GM18868 (cell line): ENCODE data around the gene SSR2.
"Not testable (repeated sequence)": the region's sequence is repeated elsewhere in the genome, so short reads cannot be mapped to it uniquely, and the experiment has no call there.

Experiments used
- ATAC-seq: cut with Tn5 transposase; IDR thresholded peaks from one replicate; pipeline ENCODE4 v1.9.1; 2021; ENCODE audit warnings: mild to moderate bottlenecking, moderate library complexity; ENCODE audit not compliant: unreplicated experiment

The SSR2 gene

DNA sequence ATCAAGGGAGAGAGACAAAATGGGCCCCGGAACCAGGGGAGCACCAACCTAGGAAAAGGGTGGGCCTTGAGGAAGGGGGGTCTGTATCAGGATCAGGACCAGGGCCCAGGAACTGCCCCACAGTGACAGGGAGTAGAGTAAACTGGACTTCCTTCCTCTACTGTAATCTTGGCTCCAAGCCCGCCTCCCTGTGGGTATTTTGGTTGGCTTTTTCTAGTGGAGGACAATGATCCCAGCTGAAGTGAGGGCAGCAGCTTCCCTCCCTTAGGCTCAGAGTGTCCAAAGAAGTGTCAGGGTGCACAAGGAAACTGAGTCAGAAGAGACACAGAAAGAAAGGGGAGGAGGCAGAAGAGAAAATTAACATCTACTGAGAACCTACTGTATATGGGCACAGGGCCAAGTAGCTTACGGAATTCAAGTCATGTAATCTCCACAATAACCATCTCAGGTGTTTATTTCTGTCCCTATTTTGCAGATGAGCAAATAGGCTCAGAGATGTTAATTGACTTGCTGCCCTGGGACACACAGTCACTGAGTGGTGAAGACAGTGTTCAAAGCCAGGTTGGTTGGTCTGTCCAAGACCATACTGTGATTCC is 28.0 kb upstream of the SSR2 start:
- no peak for ATAC-seq

- ATAC-seq, result no peak
Observed at GRCh38 chr1:156045076-156045475, 24.3 kb upstream of the SSR2 start.

- ATAC-seq, result no peak
Observed at GRCh38 chr1:156042828-156043227, 22.1 kb upstream of the SSR2 start.

GRCh38 chr1:156034991-156035390 is 14.2 kb upstream of the SSR2 start:
- ATAC-seq, result not testable (repeated sequence)

DNA sequence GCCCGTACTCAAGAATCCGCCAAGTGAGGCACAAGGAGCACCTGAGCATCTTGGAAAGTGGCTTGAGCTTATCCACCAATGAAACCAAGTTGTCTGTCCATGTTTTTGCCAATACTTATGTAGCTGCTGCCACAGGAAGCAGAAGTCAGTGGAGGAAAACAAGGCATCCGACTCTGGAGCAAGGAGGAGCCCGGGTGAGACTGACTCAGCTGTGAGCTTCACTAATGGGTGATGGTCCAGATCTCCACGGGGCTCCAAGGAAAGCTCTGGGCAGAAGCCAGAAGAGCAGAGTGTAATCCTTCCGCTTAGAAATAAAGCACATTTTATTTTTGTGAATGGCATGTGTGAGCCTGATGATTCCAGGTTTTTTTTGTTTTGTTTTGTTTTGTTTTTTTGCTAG is 12.3 kb upstream of the SSR2 start:
- ATAC-seq, result no peak

- no peak for ATAC-seq
Observed at GRCh38 chr1:156026588-156026987, 5.8 kb upstream of the SSR2 start.

- ATAC-seq, result no peak
Observed at GRCh38 chr1:156025876-156026275, 5.1 kb upstream of the SSR2 start.

- no peak for ATAC-seq
Observed at GRCh38 chr1:156024801-156025200, 4.0 kb upstream of the SSR2 start.

DNA sequence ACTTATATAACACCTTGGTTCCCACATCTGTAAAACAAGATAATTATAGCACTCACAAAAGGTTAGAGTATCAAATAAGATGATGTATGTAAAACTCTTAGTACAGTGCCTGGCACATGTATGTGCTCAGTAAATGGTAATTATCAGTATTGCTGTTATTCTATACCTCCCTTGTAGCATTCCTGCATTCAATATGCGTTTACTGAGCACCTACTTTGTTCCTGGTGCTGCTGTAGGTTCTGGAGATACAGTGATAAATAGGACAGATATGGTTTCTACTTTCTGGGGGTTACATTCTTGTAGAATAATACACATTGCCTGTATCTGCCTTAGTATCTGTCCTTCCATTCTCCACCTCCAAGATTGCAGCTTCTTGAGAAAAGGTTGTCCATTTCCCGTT is 1.2 kb upstream of the SSR2 start:
- ATAC-seq, result no peak

GRCh38 chr1:156021093-156021428 is 310 bp upstream of the SSR2 start:
- ATAC-seq, result no peak

GRCh38 chr1:156019946-156020292 is 832 bp downstream of the SSR2 start:
- ATAC-seq, result no peak

DNA sequence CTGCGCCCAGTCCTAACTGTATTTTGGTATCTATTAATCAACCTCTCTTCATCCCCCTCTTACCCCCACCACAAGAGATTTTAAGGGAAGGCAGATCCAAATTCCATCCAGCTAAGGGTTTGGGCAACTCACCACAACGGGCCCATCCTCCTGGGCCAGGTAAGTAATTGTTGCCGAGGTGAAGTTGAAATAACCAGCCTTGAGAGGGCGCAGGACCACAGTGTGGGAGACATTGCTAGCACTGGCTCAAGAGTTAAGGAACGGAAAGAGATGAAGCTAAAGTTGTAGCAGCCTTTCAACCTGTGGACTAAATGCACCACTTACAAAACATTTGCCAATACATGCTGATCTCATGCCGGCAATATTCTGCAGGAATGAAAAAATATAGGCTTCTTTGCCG is 5.9 kb downstream of the SSR2 start:
- no peak for ATAC-seq

- ATAC-seq, result peak; percentile 72
Observed at GRCh38 chr1:156012051-156012817, 8.5 kb downstream of the SSR2 start.

DNA sequence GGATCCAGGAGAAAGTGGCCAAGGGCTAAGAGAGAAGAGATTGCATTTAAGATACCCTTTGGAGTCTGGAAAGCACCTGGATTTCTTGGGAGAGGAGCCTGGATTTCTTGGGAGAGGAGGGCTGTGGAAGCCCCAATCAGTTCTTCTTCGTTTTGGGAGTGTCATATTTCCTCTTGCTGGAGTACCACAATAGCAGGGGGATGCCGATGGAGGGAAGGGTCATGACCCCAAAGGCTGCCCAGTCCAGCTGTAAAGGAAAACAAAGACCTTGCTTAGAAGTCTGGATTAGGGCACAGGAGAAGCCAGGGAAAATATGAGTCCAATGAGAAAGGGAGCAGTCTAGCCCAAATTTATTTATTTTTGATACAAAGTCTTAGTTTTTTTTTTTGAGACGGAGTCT is 11.3 kb downstream of the SSR2 start:
- ATAC-seq, result no peak

- ATAC-seq, result no peak
Observed at GRCh38 chr1:156006666-156007376, 13.9 kb downstream of the SSR2 start.

GRCh38 chr1:156004843-156005584 is 15.7 kb downstream of the SSR2 start:
- no peak for ATAC-seq

GRCh38 chr1:156003923-156004188 is 16.9 kb downstream of the SSR2 start:
- ATAC-seq, result no peak

GRCh38 chr1:156002188-156002911 is 18.4 kb downstream of the SSR2 start:
- no peak for ATAC-seq

DNA sequence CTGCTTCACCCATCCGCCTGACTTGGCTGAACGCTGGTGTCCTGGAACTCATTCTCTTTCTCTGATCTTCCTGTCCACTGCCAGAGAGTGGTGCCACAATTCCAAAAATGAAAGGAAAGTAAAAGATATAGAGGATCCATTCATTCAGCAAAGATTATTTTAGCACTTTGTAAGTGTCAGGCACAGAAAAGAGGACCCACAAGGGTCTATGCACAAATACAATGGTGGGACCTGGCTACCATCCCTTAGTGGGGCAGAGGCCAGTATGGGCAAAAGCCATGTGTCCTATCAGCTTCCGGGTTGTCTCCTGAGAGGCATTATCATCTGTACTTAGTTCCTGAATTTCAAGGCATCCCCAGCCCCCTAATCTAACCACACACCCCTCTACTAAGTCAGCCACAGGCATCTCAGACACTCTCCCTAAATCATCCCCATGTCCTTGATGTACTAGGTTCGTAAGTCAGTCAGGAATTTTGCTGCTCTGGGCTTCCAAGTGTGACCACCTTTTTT is 19.0 kb downstream of the SSR2 start:
- ATAC-seq, result no peak

DNA sequence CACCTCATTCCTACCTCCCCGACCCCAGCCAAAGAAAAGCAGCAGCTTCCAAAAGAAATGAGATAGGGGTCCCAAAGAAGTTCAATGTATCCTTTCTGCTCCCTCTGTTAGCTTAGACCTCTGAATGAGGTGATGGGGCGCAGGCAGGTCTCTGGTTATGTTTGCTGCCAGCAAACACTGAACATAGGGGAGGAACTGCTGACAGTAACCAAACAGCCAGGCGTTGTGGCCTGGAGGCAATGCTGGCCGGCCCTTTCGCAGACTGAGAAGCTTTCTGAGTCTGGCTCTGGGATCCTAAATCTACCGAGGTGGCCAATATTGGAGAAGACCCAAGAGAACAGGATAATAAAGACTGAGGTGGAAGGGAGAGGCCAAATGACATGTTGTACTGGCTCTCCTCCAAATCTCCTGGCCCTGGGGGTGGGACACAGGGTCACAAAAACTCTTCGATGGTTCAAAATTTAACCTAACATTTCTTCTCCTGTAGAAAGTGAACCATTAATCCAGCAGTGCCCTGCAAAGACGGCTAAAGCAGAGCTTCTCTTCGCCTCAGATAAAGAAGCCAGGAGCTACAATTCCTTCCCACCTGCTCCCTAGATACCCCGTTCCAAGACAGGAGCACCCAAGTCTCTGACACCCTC is 19.6 kb downstream of the SSR2 start:
- ATAC-seq, result no peak

DNA sequence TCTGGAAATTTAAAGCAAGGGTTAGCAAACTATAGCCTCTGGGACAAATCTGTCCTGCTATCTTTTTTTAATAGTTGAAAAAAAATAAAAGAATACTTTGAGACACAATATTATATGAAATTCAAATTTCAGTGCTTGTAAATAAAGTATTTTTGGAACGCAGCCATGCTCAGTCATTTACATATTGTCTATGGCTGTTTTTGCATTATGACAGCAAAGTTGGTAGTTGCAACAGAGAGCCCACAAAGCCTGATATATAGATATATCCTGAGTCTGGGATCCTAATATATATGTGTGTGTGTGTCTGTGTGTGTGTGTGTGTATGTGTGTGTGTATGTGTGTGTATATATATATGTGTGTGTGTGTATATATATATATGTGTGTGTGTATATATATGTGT is 20.8 kb downstream of the SSR2 start:
- ATAC-seq, result no peak
